ENCODE data around the gene SEC14L6. TPM values are rescaled to one million over a fixed set of nuclear protein-coding genes. Genes with fewer than 3 reads are reported as not detected.

SEC14L6 gene
- total RNA-seq, 4 donors from 2014 or later = 7.7 to 72.1 (median 45.0) TPM

GRCh38 chr22:30535182-30535581 is 11.4 kb downstream of the SEC14L6 start:
- intact Hi-C loops (cut with DNase I; ENCODE audit: low total_unique reads) = no loop called here
- DNase-seq (ENCODE audit: low spot score in 2 of 2) = no peak
- TF ChIP-seq, protein P1, sequence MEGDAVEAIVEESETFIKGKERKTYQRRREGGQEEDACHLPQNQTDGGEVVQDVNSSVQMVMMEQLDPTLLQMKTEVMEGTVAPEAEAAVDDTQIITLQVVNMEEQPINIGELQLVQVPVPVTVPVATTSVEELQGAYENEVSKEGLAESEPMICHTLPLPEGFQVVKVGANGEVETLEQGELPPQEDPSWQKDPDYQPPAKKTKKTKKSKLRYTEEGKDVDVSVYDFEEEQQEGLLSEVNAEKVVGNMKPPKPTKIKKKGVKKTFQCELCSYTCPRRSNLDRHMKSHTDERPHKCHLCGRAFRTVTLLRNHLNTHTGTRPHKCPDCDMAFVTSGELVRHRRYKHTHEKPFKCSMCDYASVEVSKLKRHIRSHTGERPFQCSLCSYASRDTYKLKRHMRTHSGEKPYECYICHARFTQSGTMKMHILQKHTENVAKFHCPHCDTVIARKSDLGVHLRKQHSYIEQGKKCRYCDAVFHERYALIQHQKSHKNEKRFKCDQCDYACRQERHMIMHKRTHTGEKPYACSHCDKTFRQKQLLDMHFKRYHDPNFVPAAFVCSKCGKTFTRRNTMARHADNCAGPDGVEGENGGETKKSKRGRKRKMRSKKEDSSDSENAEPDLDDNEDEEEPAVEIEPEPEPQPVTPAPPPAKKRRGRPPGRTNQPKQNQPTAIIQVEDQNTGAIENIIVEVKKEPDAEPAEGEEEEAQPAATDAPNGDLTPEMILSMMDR (IDR thresholded peaks at IDR 0.05) = no peak
- no peak for TF ChIP-seq POLR2A (IDR thresholded peaks at IDR 0.05)
- WGBS, 2 donors = 84 to 95% methylated on average over 4 of the region's 4 CpGs
- no peak overlapping the region for H3K4me3 ChIP-seq (ENCODE audit: low read depth, poor library complexity, severe bottlenecking)

DNA sequence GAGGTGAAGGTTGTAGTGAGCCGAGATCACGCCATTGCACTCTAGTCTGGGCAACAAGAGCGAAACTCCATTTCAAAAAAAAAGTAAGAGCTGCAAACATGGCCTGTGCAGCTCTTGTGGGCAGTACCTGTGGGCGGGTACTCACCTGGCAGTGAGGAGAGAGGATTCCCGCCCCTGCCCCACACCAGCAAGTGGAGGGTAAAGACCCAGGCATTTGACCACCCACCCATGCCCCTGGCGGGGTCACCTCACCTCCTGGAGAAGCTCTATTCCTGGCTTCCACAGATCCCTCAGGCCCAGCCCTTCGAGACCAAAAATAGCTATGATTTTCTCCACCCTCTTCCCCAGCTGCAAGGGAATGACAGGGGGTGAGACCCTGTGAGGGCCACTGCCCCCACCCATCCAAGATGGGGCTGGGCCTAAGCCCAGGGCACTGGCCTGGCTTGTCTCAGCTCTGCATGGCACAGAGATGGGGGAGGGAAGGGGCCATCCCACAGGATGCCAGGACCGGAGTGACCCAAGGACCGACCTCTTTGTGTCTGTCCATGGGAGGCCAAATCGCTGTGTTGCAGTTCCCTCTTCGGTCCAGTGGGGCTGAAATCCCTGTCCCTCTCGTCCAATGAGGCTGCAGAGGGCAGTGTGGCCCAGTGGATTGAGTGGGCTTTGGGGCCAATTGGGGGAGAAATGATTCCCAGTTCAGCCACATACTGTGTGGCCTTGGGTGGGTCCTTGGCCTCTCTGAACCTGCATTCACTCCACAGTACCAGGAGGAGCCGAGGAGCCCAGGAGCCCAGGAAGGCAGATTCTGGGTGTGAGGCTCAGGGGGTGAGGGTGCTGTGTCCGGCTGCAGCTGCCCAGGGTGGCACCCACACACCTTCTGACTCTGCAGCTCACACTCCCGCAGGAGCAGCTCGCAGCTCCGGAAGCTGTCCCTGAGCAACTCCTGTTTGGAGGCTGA is 14.6 kb downstream of the SEC14L6 start:
- 87 to 88% methylated on average over 16 to 17 of the region's 17 CpGs for WGBS, 2 donors
- TF ChIP-seq, protein P1 (IDR thresholded peaks at IDR 0.05) = no peak
- no peak for TF ChIP-seq POLR2A (IDR thresholded peaks at IDR 0.05)
- DNase-seq (ENCODE audit: low spot score in 2 of 2) = no peak
- intact Hi-C loops (cut with DNase I; ENCODE audit: low total_unique reads) = no loop called here
- H3K4me3 ChIP-seq (ENCODE audit: low read depth, poor library complexity, severe bottlenecking) = no peak overlapping the region

DNA sequence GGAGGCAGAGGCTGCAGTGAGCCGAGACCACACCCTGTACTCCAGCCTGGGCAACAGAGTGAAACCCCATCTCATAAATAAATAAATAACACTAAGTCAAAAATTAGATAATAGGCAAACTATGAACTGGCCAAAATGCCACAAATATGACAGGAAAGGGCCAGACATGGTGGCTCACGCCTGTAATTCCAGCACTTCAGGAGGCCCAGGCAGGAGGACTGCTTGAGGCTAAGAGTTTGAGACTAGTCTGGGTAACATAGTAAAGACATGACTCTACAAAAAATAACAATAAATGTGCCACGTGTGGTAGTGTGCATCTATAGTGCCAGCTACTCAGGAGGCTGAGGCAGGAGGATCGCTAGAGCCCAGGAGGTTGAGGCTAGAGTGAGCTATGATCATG is 19.9 kb downstream of the SEC14L6 start:
- no peak for DNase-seq (ENCODE audit: low spot score in 2 of 2)
- H3K4me3 ChIP-seq (ENCODE audit: low read depth, poor library complexity, severe bottlenecking) = no peak overlapping the region
- WGBS, 2 donors = 78 to 89% methylated on average over 4 of the region's 4 CpGs
- TF ChIP-seq POLR2A (IDR thresholded peaks at IDR 0.05) = no peak
- TF ChIP-seq, protein P1 (IDR thresholded peaks at IDR 0.05) = no peak
- intact Hi-C loops (cut with DNase I; ENCODE audit: low total_unique reads) = no loop called here

GRCh38 chr22:30523646-30524489 is 22.7 kb downstream of the SEC14L6 start:
- intact Hi-C loops (cut with DNase I; ENCODE audit: low total_unique reads) = no loop called here
- TF ChIP-seq, protein P1 (IDR thresholded peaks at IDR 0.05) = no peak
- no peak for TF ChIP-seq POLR2A (IDR thresholded peaks at IDR 0.05)
- 75 to 78% methylated on average over 8 of the region's 8 CpGs for WGBS, 2 donors
- no peak overlapping the region for H3K4me3 ChIP-seq (ENCODE audit: low read depth, poor library complexity, severe bottlenecking)
- no peak for DNase-seq (ENCODE audit: low spot score in 2 of 2)

GRCh38 chr22:30521368-30522156 is 25.0 kb downstream of the SEC14L6 start:
- TF ChIP-seq POLR2A (IDR thresholded peaks at IDR 0.05) = no peak
- TF ChIP-seq, protein P1 (IDR thresholded peaks at IDR 0.05) = no peak
- H3K4me3 ChIP-seq (ENCODE audit: low read depth, poor library complexity, severe bottlenecking) = no peak overlapping the region
- intact Hi-C loops (cut with DNase I; ENCODE audit: low total_unique reads) = no loop called here
- WGBS, 2 donors = 78% methylated on average over 5 of the region's 5 CpGs
- DNase-seq (ENCODE audit: low spot score in 2 of 2) = no peak

Measured in lower leg skin (tissue), 4 donors.